CD8-positive, alpha-beta memory T cell (primary cell): Measurements from ENCODE around the gene LCA5. TPM values are rescaled to one million over a fixed set of nuclear protein-coding genes. Genes with fewer than 3 reads are reported as not detected.
"Not testable (repeated sequence)": the region's sequence is repeated elsewhere in the genome, so short reads cannot be mapped to it uniquely, and the experiment has no call there.

ENCODE experiments used
- CTCF ChIA-PET: fragments of 350-600 bp; sonication (Branson Sonifier 250); formaldehyde crosslinking; loops from one replicate; lab custom pipeline; 2021; ENCODE audit warnings: antibody characterized with exemption; lab: Charles Lee
- POLR2A ChIA-PET: fragments of 350-600 bp; sonication (Branson Sonifier 250); formaldehyde crosslinking; loops from one replicate; lab custom pipeline; 2021; ENCODE audit warnings: antibody characterized with exemption; lab: Charles Lee
- DNase-seq, 5 donors: peaks; one replicate each; pipeline versions ENCODE4 v3.0.0 to v3.0.0-alpha.2; 2020 to 2022; ENCODE audit warnings: mixed read lengths in 1 of 5
- H3K27ac ChIP-seq: one replicate; pipeline ENCODE4 v1.7.0; 2013; ENCODE audit warnings: low read depth, mild to moderate bottlenecking, low read length, moderate library complexity
- H3K27me3 ChIP-seq: 2 replicates; pipeline ENCODE4 v1.7.0; 2013; ENCODE audit warnings: low read length, mild to moderate bottlenecking; ENCODE audit not compliant: insufficient read depth, poor library complexity, severe bottlenecking
- H3K36me3 ChIP-seq: 2 replicates; pipeline ENCODE4 v1.7.0; 2013; ENCODE audit warnings: mild to moderate bottlenecking, low read length, moderate library complexity; ENCODE audit not compliant: insufficient read depth
- H3K4me1 ChIP-seq: 2 replicates; pipeline ENCODE4 v1.7.0; 2013; ENCODE audit warnings: mild to moderate bottlenecking, low read length, moderate library complexity; ENCODE audit not compliant: insufficient read depth
- H3K4me3 ChIP-seq: 2 replicates; pipeline ENCODE4 v1.7.0; 2013; ENCODE audit warnings: mild to moderate bottlenecking, low read length
- H3K9me3 ChIP-seq: 2 replicates; pipeline ENCODE4 v1.7.0; 2013; ENCODE audit warnings: mild to moderate bottlenecking, low read length
- H3K27ac Mint-ChIP-seq, 8 donors: one replicate each; pipeline ENCODE4 v1.8.0; 2020 to 2021; ENCODE audit warnings: mixed read lengths in 8 of 8, mild to moderate bottlenecking in 6 of 8, inconsistent platforms in 3 of 8, moderate library complexity in 3 of 8
- H3K27me3 Mint-ChIP-seq, 2 donors: one replicate each; pipeline ENCODE4 v1.8.0; 2020 to 2021; ENCODE audit warnings: mixed read lengths in 2 of 2, mild to moderate bottlenecking in 1 of 2, moderate library complexity in 1 of 2
- H3K36me3 Mint-ChIP-seq, 3 donors: one replicate each; pipeline ENCODE4 v1.8.0; 2020 to 2021; ENCODE audit warnings: mixed read lengths in 3 of 3, inconsistent platforms in 1 of 3, mild to moderate bottlenecking in 1 of 3
- H3K4me1 Mint-ChIP-seq, 3 donors: one replicate each; pipeline ENCODE4 v1.8.0; 2020 to 2021; ENCODE audit warnings: mixed read lengths in 3 of 3, inconsistent platforms in 1 of 3, mild to moderate bottlenecking in 1 of 3
- H3K4me3 Mint-ChIP-seq, 7 donors: one replicate each; pipeline ENCODE4 v1.8.0; 2020 to 2021; ENCODE audit warnings: mixed read lengths in 7 of 7, mild to moderate bottlenecking in 6 of 7, moderate library complexity in 4 of 7, inconsistent platforms in 2 of 7
- H3K9me3 Mint-ChIP-seq, 5 donors: one replicate each; pipeline ENCODE4 v1.8.0; 2020 to 2022; ENCODE audit warnings: mixed read lengths in 5 of 5, mild to moderate bottlenecking in 3 of 5, moderate library complexity in 2 of 5, inconsistent platforms in 1 of 5
- polyA plus RNA-seq: library from polyadenylated mRNA; unstranded; fragments of 300-500 nt; fragmentation: Illumina TruSeq; gene quantifications from one replicate; pipeline ENCODE4 v1.2.3, GENCODE V29; 2021
- total RNA-seq, 2 experiments: library from RNA; stranded (reverse); gene quantifications; one replicate each; pipeline ENCODE4 v1.2.3, GENCODE V29; 2021

LCA5 gene
- total and polyA plus RNA-seq, 3 experiments from 2014 or later: 0.12 to 0.22 (median 0.16) TPM

DNA sequence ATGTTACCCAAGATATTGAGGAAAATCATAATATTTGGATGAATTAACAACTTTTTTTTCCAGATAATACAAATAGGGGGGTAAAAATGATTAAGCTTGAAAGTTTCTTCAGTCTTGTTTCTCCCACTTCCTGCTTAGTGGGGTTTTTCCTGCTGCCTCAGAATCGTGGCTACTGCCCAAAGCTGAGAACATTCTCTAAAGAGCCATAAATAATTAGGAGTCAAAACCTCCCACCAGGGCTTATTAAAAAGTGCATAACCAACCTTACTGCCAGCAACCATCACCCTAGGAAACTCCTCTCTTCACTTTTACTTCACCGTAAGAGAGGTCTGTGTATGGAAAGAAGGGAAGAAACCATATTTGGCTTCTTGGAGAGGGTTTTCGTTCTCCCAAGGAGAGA is 9.0 kb upstream of the LCA5 start:
- Mint-ChIP-seq H3K4me3 (no peak overlapping the region), H3K4me1 (no peaks in the 10 kb centered on the region), H3K27ac (no peak overlapping the region), H3K36me3 (no peaks in the 10 kb centered on the region), H3K9me3 (no peaks in the 10 kb centered on the region), H3K27me3 (peaks cover 8 to 10% of the 10 kb centered on the region in 2 donors)
- POLR2A ChIA-PET: no interaction called here
- no peak for DNase-seq
- Histone ChIP-seq H3K4me1 (no peaks in the 10 kb centered on the region), H3K36me3 (no peaks in the 10 kb centered on the region), H3K27me3 (no peaks in the 10 kb centered on the region), H3K9me3 (no peaks in the 10 kb centered on the region), H3K4me3 (no peak overlapping the region), H3K27ac (no peak overlapping the region)
- CTCF ChIA-PET: no interaction called here

DNA sequence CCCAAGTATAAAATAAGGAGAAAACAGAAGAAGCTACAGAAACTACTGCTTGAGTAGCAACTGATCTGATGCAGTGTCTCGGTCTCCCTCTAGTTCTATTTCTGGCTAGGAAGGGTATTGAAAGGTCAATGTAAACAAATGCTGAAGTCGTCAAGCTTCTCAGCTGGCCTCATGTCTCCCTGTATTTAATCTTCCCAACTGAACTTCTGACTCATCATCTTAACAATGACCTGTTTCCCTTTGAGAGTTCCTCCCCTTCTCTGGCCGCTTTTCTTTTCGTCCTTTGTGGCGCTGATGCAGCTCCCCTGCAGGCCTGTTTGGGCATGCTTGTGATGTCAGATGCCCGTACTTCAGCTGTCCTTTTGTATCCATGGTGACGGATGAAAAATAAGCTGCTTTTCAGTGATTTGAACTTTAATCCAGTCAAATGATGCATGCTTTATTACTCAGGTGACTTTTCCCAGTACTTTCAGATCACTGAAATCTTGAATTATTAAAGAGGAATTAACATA is 7.8 kb upstream of the LCA5 start:
- H3K27me3 ChIP-seq: no peaks in the 10 kb centered on the region
- DNase-seq: no peak
- ChIA-PET CTCF (no interaction called here), POLR2A (no interaction called here)
- H3K9me3 Mint-ChIP-seq: no peaks in the 10 kb centered on the region
- H3K4me1 Mint-ChIP-seq: no peaks in the 10 kb centered on the region
- no peaks in the 10 kb centered on the region for H3K9me3 ChIP-seq
- no peaks in the 10 kb centered on the region for H3K4me1 ChIP-seq
- no peak overlapping the region for H3K4me3 Mint-ChIP-seq
- no peaks in the 10 kb centered on the region for H3K36me3 ChIP-seq
- H3K27ac Mint-ChIP-seq: no peak overlapping the region
- H3K4me3 ChIP-seq: no peak overlapping the region
- peaks cover 12 to 16% of the 10 kb centered on the region in 2 donors for H3K27me3 Mint-ChIP-seq
- H3K27ac ChIP-seq: no peak overlapping the region
- no peaks in the 10 kb centered on the region for H3K36me3 Mint-ChIP-seq

DNA sequence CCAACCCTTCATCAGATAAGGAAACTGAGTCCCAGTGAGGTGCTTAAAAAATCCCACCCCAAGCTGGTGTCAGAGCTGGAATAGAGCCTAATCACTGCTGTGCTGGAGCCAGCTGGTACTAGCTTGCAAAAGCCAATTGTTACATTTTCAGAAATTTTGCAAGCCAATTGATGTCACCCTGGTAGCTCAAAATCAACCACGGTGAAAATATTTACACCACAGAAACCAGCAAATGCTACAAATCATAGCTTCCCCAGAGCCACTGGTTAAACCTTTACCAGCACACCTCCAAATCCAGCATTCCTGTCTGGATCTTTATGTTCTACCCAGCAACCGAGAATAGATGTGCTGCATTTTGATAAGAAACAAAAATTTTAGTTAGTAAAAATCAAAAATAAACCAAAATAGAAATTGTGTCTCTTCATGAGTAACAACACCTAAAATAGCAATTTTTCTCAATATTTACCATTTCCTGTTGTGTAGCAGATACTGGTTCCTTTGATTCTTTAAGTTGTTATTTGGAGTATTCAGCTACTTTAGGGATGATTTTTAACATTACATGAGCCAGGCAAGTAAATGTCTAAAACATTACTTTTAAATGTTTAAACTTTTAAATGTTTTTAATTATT is 7.2 kb upstream of the LCA5 start:
- Histone ChIP-seq H3K27me3 (no peaks in the 10 kb centered on the region), H3K27ac (peak overlapping the region; percentile 61), H3K36me3 (no peaks in the 10 kb centered on the region), H3K9me3 (no peaks in the 10 kb centered on the region), H3K4me1 (no peaks in the 10 kb centered on the region), H3K4me3 (no peak overlapping the region)
- ChIA-PET POLR2A (no interaction called here), CTCF (no interaction called here)
- H3K4me3 Mint-ChIP-seq: no peak overlapping the region
- no peak for DNase-seq
- H3K36me3 Mint-ChIP-seq: no peaks in the 10 kb centered on the region
- H3K4me1 Mint-ChIP-seq: no peaks in the 10 kb centered on the region
- peaks cover 12 to 16% of the 10 kb centered on the region in 2 donors for H3K27me3 Mint-ChIP-seq
- no peak overlapping the region for H3K27ac Mint-ChIP-seq
- H3K9me3 Mint-ChIP-seq: no peaks in the 10 kb centered on the region

DNA sequence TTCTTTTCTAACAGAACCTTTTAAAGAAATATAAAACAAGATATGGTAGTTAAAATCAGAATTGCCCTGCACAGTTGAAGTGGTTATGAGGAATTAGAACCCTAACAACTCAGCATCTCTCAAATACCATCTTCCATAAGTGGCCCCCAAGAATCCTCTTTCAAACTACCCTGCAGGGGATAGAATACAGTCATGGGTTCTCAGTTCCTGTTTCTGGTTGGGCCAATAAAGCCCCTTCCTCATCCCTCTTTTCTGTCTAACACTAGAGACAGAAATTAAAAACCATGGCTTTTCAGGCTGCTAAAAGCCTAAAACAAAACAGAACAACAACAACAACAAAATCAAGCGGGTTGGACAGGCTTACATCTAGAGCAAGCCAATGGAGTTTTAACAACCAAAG is 6.7 kb upstream of the LCA5 start:
- H3K36me3 Mint-ChIP-seq: no peaks in the 10 kb centered on the region
- H3K27ac Mint-ChIP-seq: no peak overlapping the region
- peaks cover 12 to 16% of the 10 kb centered on the region in 2 donors for H3K27me3 Mint-ChIP-seq
- H3K9me3 ChIP-seq: no peaks in the 10 kb centered on the region
- POLR2A ChIA-PET: no interaction called here
- H3K4me3 Mint-ChIP-seq: no peak overlapping the region
- CTCF ChIA-PET: no interaction called here
- H3K9me3 Mint-ChIP-seq: no peaks in the 10 kb centered on the region
- H3K36me3 ChIP-seq: no peaks in the 10 kb centered on the region
- no peaks in the 10 kb centered on the region for H3K27me3 ChIP-seq
- H3K4me1 ChIP-seq: no peaks in the 10 kb centered on the region
- DNase-seq: no peak
- no peak overlapping the region for H3K4me3 ChIP-seq
- no peaks in the 10 kb centered on the region for H3K4me1 Mint-ChIP-seq
- peak overlapping the region; percentile 61 for H3K27ac ChIP-seq

DNA sequence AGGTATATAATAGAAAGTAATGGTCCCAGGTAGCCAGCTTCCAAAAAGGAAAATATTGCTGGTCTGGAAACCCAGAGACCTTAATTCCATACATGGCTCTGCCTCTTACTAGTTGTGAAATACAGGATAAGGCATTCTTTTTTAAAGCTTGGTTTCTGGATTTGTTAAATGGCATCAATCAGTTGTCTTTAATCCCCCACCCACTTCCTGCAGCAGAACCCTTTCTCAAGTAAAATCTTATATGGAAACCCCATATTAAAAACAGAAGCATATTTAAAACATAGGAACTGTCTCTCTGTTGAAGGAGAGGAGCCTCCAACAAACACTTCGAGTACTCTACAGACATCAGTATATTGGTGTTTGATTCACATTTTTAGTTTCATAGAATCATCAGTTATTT is 6.2 kb upstream of the LCA5 start:
- no peak overlapping the region for H3K27ac ChIP-seq
- Mint-ChIP-seq H3K9me3 (no peaks in the 10 kb centered on the region), H3K36me3 (no peaks in the 10 kb centered on the region), H3K4me1 (no peaks in the 10 kb centered on the region), H3K27ac (no peak overlapping the region), H3K4me3 (no peak overlapping the region), H3K27me3 (peaks cover 12 to 16% of the 10 kb centered on the region in 2 donors)
- POLR2A ChIA-PET: no interaction called here
- H3K36me3 ChIP-seq: no peaks in the 10 kb centered on the region
- no peaks in the 10 kb centered on the region for H3K27me3 ChIP-seq
- no peaks in the 10 kb centered on the region for H3K4me1 ChIP-seq
- DNase-seq: no peak
- H3K9me3 ChIP-seq: no peaks in the 10 kb centered on the region
- CTCF ChIA-PET: no interaction called here
- H3K4me3 ChIP-seq: no peak overlapping the region

DNA sequence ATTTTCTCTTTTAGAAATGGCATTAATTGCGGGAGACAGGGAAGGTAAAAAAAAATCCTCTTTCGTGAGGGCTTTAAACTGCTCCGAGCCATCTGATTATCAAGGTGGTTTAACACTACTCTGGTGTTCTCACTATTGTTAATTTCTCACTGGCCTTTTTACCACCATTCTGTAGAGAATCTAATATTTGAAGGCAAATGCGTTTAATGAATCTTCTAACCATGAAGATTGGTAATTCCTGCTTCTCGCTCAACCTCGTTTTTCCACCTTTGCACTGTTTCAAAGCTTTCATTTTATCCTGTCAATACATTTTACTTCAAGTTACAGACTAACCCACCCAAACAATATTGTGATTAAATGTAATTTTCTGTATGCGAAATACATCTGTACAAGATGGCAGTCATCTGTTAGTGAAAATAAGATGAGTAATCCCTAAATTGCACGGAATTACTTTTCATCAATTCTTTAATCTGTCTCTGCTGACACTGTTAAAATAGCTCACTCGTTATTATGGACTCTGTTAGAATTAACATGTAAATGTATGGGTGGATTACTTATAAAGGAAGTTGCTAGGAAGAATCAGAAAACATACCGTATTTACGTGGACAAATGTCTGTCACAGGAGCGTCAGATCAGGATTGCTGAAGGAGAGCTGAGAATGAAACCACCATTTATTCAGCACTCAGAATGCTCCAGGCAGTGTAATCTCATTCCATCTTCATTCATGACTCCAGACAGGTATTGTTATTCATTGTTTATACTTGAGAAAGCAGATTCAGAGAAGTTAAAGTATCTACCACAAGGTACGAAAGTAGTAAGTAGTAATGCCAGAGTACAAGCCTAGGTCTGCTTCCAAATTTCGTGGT is 1.1 kb upstream of the LCA5 start:
- H3K27me3 ChIP-seq: no peaks in the 10 kb centered on the region
- ChIA-PET CTCF (no interaction called here), POLR2A (no interaction called here)
- Mint-ChIP-seq H3K27ac (no peak overlapping the region), H3K36me3 (no peaks in the 10 kb centered on the region), H3K4me1 (no peaks in the 10 kb centered on the region), H3K9me3 (peaks cover 0 to 2% (median 0%) of the 10 kb centered on the region in 5 donors), H3K27me3 (peaks cover 18 to 29% of the 10 kb centered on the region in 2 donors), H3K4me3 (no peak overlapping the region)
- no peaks in the 10 kb centered on the region for H3K36me3 ChIP-seq
- H3K9me3 ChIP-seq: no peaks in the 10 kb centered on the region
- no peaks in the 10 kb centered on the region for H3K4me1 ChIP-seq
- peak overlapping the region; percentile 7 for H3K27ac ChIP-seq
- no peak for DNase-seq
- no peak overlapping the region for H3K4me3 ChIP-seq

DNA sequence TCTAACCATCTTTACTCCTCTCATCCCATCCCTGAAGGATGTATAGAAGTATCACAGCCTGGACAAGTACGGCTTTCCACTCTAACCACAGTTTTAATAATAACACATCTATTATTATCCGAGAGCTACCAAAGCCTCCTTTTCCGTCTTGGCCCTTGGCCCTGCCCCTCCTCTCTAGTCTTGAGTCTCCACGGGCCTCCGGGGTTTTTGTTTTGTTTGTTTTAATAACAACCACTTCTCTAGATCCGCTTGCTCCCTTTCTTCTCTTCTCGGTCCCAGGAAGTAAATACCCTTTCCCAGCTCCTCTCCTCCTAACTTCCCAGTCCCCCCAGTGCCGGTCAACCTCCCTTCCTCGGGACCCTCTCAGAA is 661 bp downstream of the LCA5 start:
- Histone ChIP-seq H3K4me1 (no peaks in the 10 kb centered on the region), H3K9me3 (no peaks in the 10 kb centered on the region), H3K27me3 (no peaks in the 10 kb centered on the region), H3K36me3 (no peaks in the 10 kb centered on the region), H3K27ac (peak overlapping the region; percentile 0), H3K4me3 (peak overlapping the region; percentile 68)
- Mint-ChIP-seq H3K27me3 (peaks cover 13 to 24% of the 10 kb centered on the region in 2 donors), H3K36me3 (no peaks in the 10 kb centered on the region), H3K4me1 (no peaks in the 10 kb centered on the region), H3K27ac (no peak overlapping the region), H3K4me3 (no peak overlapping the region), H3K9me3 (peaks cover 0 to 2% (median 0%) of the 10 kb centered on the region in 5 donors)
- ChIA-PET POLR2A (no interaction called here), CTCF (no interaction called here)
- no peak for DNase-seq

- H3K4me1 ChIP-seq, H3K4me3 ChIP-seq, H3K36me3 Mint-ChIP-seq, POLR2A ChIA-PET, H3K9me3 ChIP-seq, H3K36me3 ChIP-seq, H3K27me3 Mint-ChIP-seq, H3K4me3 Mint-ChIP-seq, H3K27me3 ChIP-seq, H3K27ac Mint-ChIP-seq, H3K9me3 Mint-ChIP-seq, CTCF ChIA-PET, H3K27ac ChIP-seq, H3K4me1 Mint-ChIP-seq, DNase-seq: not testable (repeated sequence)
Observed at GRCh38 chr6:79529567-79529966, 7.7 kb downstream of the LCA5 start.
